ENCODE results near the gene ZNF416. TPM values are rescaled to one million over a fixed set of nuclear protein-coding genes. Genes with fewer than 3 reads are reported as not detected.

Gene ZNF416
- total RNA-seq, 4 donors from 2014 or later, result 5.3 to 8.7 (median 6.1) TPM

DNA sequence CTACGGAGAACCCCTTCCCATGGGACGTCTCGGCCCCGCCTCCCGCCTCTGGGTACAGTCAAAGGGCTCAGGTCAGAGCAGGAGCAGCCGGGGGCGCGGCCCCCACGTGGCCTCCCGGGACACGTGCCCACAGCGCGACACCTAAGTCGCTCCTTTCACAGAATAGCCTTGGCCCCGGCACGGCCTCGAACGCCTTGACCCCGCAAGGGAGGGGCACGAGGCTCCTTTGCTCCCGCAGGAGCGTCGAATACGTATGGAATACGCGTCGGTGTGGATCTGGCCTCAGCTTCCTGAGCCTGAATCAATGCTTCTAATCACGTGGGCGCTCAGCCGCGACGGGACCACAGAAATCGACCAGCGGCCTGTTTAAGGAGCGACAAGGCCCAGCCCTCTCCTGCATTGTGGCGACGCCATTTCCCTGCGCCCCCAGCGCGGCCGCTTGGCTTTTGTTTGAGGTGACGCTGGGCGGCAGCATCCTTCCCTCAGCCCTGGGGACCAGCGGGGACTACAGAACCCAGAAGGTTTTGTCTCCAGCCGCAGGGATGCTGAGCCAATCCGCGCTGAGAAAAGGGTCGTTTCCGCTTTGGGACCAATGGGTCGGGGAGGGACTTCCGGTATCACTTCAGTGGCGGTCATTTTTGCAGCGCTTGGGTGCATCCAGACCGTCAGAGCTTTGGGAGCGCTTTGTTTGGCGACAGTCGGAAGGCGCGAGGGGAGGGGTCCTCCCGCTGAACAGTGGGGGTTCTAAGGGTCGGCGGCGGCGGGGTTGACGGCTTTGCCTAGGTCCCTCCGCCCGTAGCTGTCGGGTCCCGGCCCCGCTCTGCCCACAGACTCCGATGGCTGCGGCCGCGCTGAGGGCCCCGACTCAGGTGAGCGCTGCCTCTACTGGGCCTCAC is 5.1 kb upstream of the ZNF416 start, which contains the start of gene ZIK1:
ZIK1 (plus strand) TSS at position 625 of the 896 bp plus-strand sequence; CDS start at position 837, 212 bp downstream.
- WGBS, result 3% methylated on average over 21 of the region's 76 CpGs
- Histone ChIP-seq H3K4me1 (peaks cover 18% of the 10 kb centered on the region), H3K9me3 (peaks cover 11% of the 10 kb centered on the region), H3K27ac (no peak within 1 kb of the TSS), H3K36me3 (peaks cover 17% of the 10 kb centered on the region), H3K27me3 (no peaks in the 10 kb centered on the region), H3K4me3 (peak within 1 kb of the TSS; percentile 62)
- peak in 1 of 2 donors; percentile 11 for TF ChIP-seq POLR2A (IDR thresholded peaks at IDR 0.05)
- TF ChIP-seq POLR2AphosphoS5 (IDR thresholded peaks at IDR 0.05), result peak in 1 of 3 donors; percentile 20
- TF ChIP-seq EP300 (IDR thresholded peaks at IDR 0.05), result no peak
- peak; percentile 92 to 93 for DNase-seq (ENCODE audit: low spot score in 2 of 2)

DNA sequence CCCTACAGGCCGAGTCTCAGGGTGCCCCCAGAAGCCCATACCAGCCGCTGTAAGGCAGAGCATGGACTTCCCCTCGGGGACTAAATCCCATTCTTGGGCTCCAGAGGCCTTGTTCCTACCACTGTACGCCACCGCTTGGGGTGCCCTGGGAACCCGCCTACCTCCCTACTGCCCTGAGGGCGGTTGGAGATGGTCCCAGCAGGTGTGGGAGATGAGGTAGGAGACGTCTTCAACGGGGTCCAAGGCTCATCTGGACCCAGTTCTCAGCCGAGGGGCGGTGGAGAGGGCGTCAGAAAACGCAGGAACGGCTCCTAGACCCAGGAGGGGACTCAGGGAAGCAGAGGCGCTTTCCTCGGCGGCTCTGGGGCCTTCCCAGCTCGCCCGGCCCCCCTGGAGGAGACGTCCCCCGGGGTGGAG is 4.4 kb upstream of the ZNF416 start:
- no peak for DNase-seq (ENCODE audit: low spot score in 2 of 2)
- Histone ChIP-seq H3K4me1 (peaks cover 21% of the 10 kb centered on the region), H3K36me3 (peaks cover 11% of the 10 kb centered on the region), H3K9me3 (peaks cover 4% of the 10 kb centered on the region), H3K27me3 (no peaks in the 10 kb centered on the region), H3K4me3 (peak overlapping the region; percentile 62), H3K27ac (no peak overlapping the region)
- 77% methylated on average over 2 of the region's 21 CpGs for WGBS
- TF ChIP-seq POLR2AphosphoS5 (IDR thresholded peaks at IDR 0.05) (no peak), EP300 (IDR thresholded peaks at IDR 0.05) (no peak), POLR2A (IDR thresholded peaks at IDR 0.05) (no peak)
- TF ChIP-seq, protein P1, sequence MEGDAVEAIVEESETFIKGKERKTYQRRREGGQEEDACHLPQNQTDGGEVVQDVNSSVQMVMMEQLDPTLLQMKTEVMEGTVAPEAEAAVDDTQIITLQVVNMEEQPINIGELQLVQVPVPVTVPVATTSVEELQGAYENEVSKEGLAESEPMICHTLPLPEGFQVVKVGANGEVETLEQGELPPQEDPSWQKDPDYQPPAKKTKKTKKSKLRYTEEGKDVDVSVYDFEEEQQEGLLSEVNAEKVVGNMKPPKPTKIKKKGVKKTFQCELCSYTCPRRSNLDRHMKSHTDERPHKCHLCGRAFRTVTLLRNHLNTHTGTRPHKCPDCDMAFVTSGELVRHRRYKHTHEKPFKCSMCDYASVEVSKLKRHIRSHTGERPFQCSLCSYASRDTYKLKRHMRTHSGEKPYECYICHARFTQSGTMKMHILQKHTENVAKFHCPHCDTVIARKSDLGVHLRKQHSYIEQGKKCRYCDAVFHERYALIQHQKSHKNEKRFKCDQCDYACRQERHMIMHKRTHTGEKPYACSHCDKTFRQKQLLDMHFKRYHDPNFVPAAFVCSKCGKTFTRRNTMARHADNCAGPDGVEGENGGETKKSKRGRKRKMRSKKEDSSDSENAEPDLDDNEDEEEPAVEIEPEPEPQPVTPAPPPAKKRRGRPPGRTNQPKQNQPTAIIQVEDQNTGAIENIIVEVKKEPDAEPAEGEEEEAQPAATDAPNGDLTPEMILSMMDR (IDR thresholded peaks at IDR 0.05), result no peak

DNA sequence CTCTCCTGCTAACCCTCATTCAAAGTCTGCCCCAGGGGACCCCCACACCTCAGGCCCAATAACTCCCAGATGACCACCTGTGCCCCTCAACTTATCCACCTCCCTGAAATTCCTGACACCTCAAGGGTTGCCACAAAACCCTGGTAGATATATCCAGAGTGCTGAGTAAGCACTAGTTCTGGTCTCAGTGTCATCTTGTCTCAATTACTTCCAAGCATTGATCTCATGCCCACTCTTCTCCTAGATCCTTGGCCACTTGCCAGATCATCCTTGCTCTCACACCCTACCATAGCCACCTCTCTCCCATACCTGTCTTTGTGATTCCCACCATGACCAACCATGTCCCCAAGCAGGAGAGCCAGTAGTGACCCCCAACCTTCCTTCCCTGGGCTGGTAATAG is 2.0 kb downstream of the ZNF416 start:
- Histone ChIP-seq H3K27ac (no peak overlapping the region), H3K9me3 (peaks cover 50% of the 10 kb centered on the region), H3K4me1 (peaks cover 10% of the 10 kb centered on the region), H3K27me3 (no peaks in the 10 kb centered on the region), H3K36me3 (peaks cover 52% of the 10 kb centered on the region), H3K4me3 (no peak overlapping the region)
- no peak for DNase-seq (ENCODE audit: low spot score in 2 of 2)
- TF ChIP-seq POLR2AphosphoS5 (IDR thresholded peaks at IDR 0.05) (no peak), POLR2A (IDR thresholded peaks at IDR 0.05) (no peak), EP300 (IDR thresholded peaks at IDR 0.05) (no peak)
- TF ChIP-seq, protein P1 (IDR thresholded peaks at IDR 0.05), result no peak

DNA sequence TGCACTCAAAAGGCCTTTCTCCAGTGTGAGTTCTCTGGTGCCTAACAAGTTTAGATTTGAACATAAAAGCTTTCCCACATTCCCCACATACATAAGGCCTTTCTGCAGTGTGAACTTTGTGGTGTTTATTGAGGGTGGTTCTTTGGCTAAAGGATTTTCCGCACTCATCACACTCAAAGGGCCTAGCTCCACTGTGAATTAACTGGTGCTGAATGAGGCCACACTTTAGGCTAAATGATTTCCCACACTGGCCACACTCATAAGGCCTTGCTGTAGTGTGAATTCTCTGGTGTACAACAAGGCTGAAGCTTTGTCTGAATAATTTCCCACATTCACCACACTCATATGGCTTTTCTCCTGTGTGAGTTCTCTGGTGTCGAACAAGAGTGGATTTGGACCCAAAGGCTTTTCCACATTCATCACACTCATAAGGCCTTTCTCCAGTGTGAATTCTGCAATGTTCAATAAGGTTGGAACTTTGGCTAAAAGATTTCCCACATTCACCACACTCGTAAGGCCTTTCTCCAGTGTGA is 6.2 kb downstream of the ZNF416 start:
- Histone ChIP-seq H3K36me3 (peaks cover 53% of the 10 kb centered on the region), H3K9me3 (peaks cover 90% of the 10 kb centered on the region), H3K27me3 (no peaks in the 10 kb centered on the region), H3K4me1 (no peaks in the 10 kb centered on the region), H3K4me3 (no peak overlapping the region), H3K27ac (no peak overlapping the region)
- TF ChIP-seq, protein P1 (IDR thresholded peaks at IDR 0.05), result no peak
- TF ChIP-seq POLR2AphosphoS5 (IDR thresholded peaks at IDR 0.05) (no peak), EP300 (IDR thresholded peaks at IDR 0.05) (no peak), POLR2A (IDR thresholded peaks at IDR 0.05) (no peak)
- no peak for DNase-seq (ENCODE audit: low spot score in 2 of 2)
- WGBS, result 100% methylated on average over 3 of the region's 3 CpGs

DNA sequence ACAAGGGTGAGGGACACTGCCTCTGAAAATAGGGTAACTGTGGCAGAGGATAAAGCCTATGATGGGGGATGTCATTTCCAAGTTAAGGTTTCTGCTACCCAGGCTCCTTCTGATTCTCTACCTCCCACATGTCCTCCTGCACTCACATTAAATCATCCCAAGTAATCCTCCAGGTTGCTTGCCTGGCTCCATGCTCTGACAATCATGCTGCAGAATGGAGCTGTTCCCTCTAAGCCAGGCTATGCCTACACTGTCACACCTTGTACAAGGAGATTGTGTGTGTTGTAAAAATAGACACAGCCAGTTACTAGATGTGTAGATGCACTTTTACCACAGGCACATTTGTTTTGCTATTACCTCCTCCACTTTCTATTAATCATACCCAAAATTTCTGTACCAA is 8.0 kb downstream of the ZNF416 start:
- TF ChIP-seq, protein P1 (IDR thresholded peaks at IDR 0.05), result no peak
- TF ChIP-seq POLR2AphosphoS5 (IDR thresholded peaks at IDR 0.05) (no peak), POLR2A (IDR thresholded peaks at IDR 0.05) (no peak)
- Histone ChIP-seq H3K36me3 (peaks cover 41% of the 10 kb centered on the region), H3K27me3 (no peaks in the 10 kb centered on the region), H3K27ac (no peak overlapping the region), H3K4me1 (no peaks in the 10 kb centered on the region), H3K9me3 (peaks cover 96% of the 10 kb centered on the region), H3K4me3 (no peak overlapping the region)
- DNase-seq (ENCODE audit: low spot score in 2 of 2), result no peak

All from suprapubic skin (tissue), 4 donors.